B cell (primary cell): ENCODE data around the gene HOXA3. TPM values are rescaled to one million over a fixed set of nuclear protein-coding genes. Genes with fewer than 3 reads are reported as not detected.

Experiments used
- ATAC-seq: fragments of 200-7000 bp; cut with Tn5 transposase; one replicate; pipeline ENCODE4 v1.10.0; 2021; ENCODE audit warnings: low read depth, mild to moderate bottlenecking, moderate number of reproducible peaks, moderate library complexity
- CTCF ChIA-PET: fragments of 350-600 bp; sonication (Branson Sonifier 250); formaldehyde crosslinking; loops from one replicate; lab custom pipeline; 2021; ENCODE audit warnings: antibody characterized with exemption, inconsistent platforms; lab: Charles Lee
- POLR2A ChIA-PET: fragments of 350-600 bp; sonication (Branson Sonifier 250); formaldehyde crosslinking; loops from one replicate; lab custom pipeline; 2021; ENCODE audit warnings: antibody characterized with exemption; lab: Charles Lee
- DNase-seq: peaks from one replicate; pipeline ENCODE4 v3.0.0; 2013
- H2AFZ ChIP-seq: 2 replicates; pipeline ENCODE4 v1.6.1; 2012; ENCODE audit warnings: mild to moderate bottlenecking, low read depth, low read length; ENCODE audit not compliant: insufficient read depth, poor library complexity, severe bottlenecking
- H3K27ac ChIP-seq, 2 donors: 1 replicate in 1 of 2; 2 replicates in 1 of 2; pipeline ENCODE4 v1.5.1; 2012 to 2013; ENCODE audit warnings: low read length in 2 of 2, mild to moderate bottlenecking in 2 of 2, moderate library complexity in 1 of 2
- H3K27me3 ChIP-seq, 4 experiments: fragments of 200-600 bp in 1 of 4; sonication (generic) in 1 of 4; replicated peaks in 1 of 4; 1 replicate in 2 of 4; 2 replicates in 2 of 4; pipeline versions ENCODE4 v1.6.1 to v1.7.0; 2013 to 2016; ENCODE audit warnings: low read length in 3 of 4, mild to moderate bottlenecking in 2 of 4, mixed read lengths in 1 of 4, moderate library complexity in 1 of 4; ENCODE audit not compliant: insufficient read depth in 4 of 4, control insufficient read depth in 3 of 4; ENCODE audit errors: control extremely low read depth in 1 of 4
- H3K36me3 ChIP-seq, 2 experiments: replicated peaks in 1 of 2; 1 replicate in 1 of 2; 2 replicates in 1 of 2; pipeline versions ENCODE4 v1.6.1 to v1.7.1; 2013; ENCODE audit warnings: low read length in 1 of 2; ENCODE audit not compliant: insufficient read depth in 2 of 2, control insufficient read depth in 1 of 2; ENCODE audit errors: control extremely low read depth in 1 of 2, extremely low read depth in 1 of 2
- H3K4me1 ChIP-seq, 2 donors: fragments of 200-600 bp in 1 of 2; sonication (generic) in 1 of 2; 1 replicate in 1 of 2; 2 replicates in 1 of 2; pipeline versions ENCODE4 v1.5.1 to v1.6.1; 2013 to 2017; ENCODE audit warnings: low read length in 2 of 2; ENCODE audit not compliant: control insufficient read depth in 2 of 2, insufficient read depth in 2 of 2
- H3K4me2 ChIP-seq: replicated peaks from 2 replicates; pipeline ENCODE3; 2012; ENCODE audit warnings: mild to moderate bottlenecking, low read depth, low read length; ENCODE audit not compliant: poor library complexity, severe bottlenecking
- H3K4me3 ChIP-seq, 5 experiments: fragments of 200-600 bp in 1 of 5; sonication (generic) in 1 of 5; 1 replicate in 3 of 5; 2 replicates in 2 of 5; pipeline versions ENCODE4 v1.5.1 to v1.7.0; 2011 to 2016; ENCODE audit warnings: low read length in 4 of 5, mild to moderate bottlenecking in 4 of 5, low read depth in 2 of 5, control low read depth in 1 of 5, moderate library complexity in 1 of 5; ENCODE audit not compliant: insufficient read depth in 1 of 5; ENCODE audit errors: control extremely low read depth in 1 of 5, extremely low read depth in 1 of 5
- H3K79me2 ChIP-seq: fragments of 200-600 bp; sonication (generic); one replicate; pipeline ENCODE4 v1.6.0; 2016; ENCODE audit warnings: low read length; ENCODE audit not compliant: control insufficient read depth, insufficient read depth
- H3K9ac ChIP-seq: fragments of 200-600 bp; sonication (generic); 2 replicates; pipeline ENCODE4 v1.6.1; 2017; ENCODE audit warnings: mild to moderate bottlenecking, low read length, moderate library complexity
- H3K9me3 ChIP-seq, 3 donors: one replicate each; pipeline versions ENCODE4 v1.6.1 to v1.7.1; 2013; ENCODE audit warnings: low read length in 2 of 3; ENCODE audit not compliant: control insufficient read depth in 2 of 3, insufficient read depth in 1 of 3; ENCODE audit errors: control extremely low read depth in 1 of 3
- H4K20me1 ChIP-seq: 2 replicates; pipeline ENCODE4 v1.6.0; 2012; ENCODE audit warnings: mild to moderate bottlenecking, low read length; ENCODE audit not compliant: insufficient read depth, control insufficient read depth, poor library complexity, severe bottlenecking
- H3K27ac Mint-ChIP-seq: one replicate; pipeline ENCODE4 v1.8.0; 2021; ENCODE audit warnings: mixed read lengths
- H3K27me3 Mint-ChIP-seq: one replicate; pipeline ENCODE4 v1.8.0; 2021; ENCODE audit warnings: mixed read lengths
- H3K4me1 Mint-ChIP-seq: one replicate; pipeline ENCODE4 v1.8.0; 2021; ENCODE audit warnings: mixed read lengths
- H3K4me3 Mint-ChIP-seq: one replicate; pipeline ENCODE4 v1.8.0; 2021; ENCODE audit warnings: mixed read lengths
- H3K9me3 Mint-ChIP-seq: one replicate; pipeline ENCODE4 v1.8.0; 2022; ENCODE audit warnings: mixed read lengths; ENCODE audit not compliant: insufficient read depth
- CTCF ChIP-seq: fragments of 200-600 bp; IDR thresholded peaks from one replicate; pipeline ENCODE4 v1.8.0; 2022; ENCODE audit warnings: antibody characterized with exemption, mild to moderate bottlenecking
- EZH2 ChIP-seq: IDR thresholded peaks from 2 replicates; pipeline ENCODE4 v1.6.1; 2012; ENCODE audit warnings: borderline replicate concordance, low read depth, mild to moderate bottlenecking, moderate library complexity, low read length; ENCODE audit not compliant: insufficient read depth, poor library complexity, severe bottlenecking
- WGBS: methylation state at CpG from one replicate; pipeline ENCODE4 v1.1.5; 2013; ENCODE audit warnings: missing lambda C conversion rate; ENCODE audit not compliant: insufficient coverage; 5-methylcytosine and 5-hydroxymethylcytosine counted together
- intact Hi-C: fragments of 100-400 bp; cut with micrococcal nuclease; formaldehyde crosslinking; loops from one replicate; pipeline ENCODE4 v1.10.0; 2022
- polyA plus RNA-seq: library from polyadenylated mRNA; depleted of rRNA; stranded (reverse); fragments of >200 nt; gene quantifications from 2 replicates; pipeline ENCODE4 v1.2.3, GENCODE V29; 2012
- total RNA-seq, 2 donors: library from RNA; stranded (reverse); fragments of 120-200 nt in 1 of 2; gene quantifications; 1 replicate in 1 of 2; 2 replicates in 1 of 2; pipeline versions ENCODE4 v1.2.3 to v1.2.4, GENCODE V29; 2013 to 2022

The HOXA3 gene
- total and polyA plus RNA-seq, 2 donors (not counting 1 experiment from before 2014, with no cell fraction given) = 0.07 TPM; not detected in 1

- TF ChIP-seq EZH2 = no peak
- TF ChIP-seq CTCF = no peak
- no peaks in the 10 kb centered on the region for H3K79me2 ChIP-seq
- H3K4me2 ChIP-seq = peak overlapping the region; percentile 75
- H3K9ac ChIP-seq = peak overlapping the region; percentile 36
- 18% methylated on average over 42 of the region's 42 CpGs for WGBS
- H3K27ac ChIP-seq = no peak overlapping the region
- H2AFZ ChIP-seq = no peak overlapping the region
- Mint-ChIP-seq H3K27me3 (peaks cover 86% of the 10 kb centered on the region), H3K9me3 (no peaks in the 10 kb centered on the region), H3K4me1 (peaks cover 31% of the 10 kb centered on the region), H3K27ac (peak overlapping the region; percentile 37), H3K4me3 (peak overlapping the region; percentile 61)
- CTCF ChIA-PET = interaction anchor here (0.7 to 1.3 kb wide), 8 partner anchors 9 to 728 kb away, joined by 3 to 5 read pairs (median 3); no protein-coding TSS in a partner anchor
- POLR2A ChIA-PET = interaction anchor here (0.5 to 0.7 kb wide), 3 partner anchors 17 to 77 kb away, joined by 3 to 4 read pairs (median 4); no protein-coding TSS in a partner anchor
- ATAC-seq (no peak), DNase-seq (peak; percentile 37)
- H3K36me3 ChIP-seq = no peaks in the 10 kb centered on the region
- peaks cover 39 to 65% of the 10 kb centered on the region in 2 donors for H3K4me1 ChIP-seq
- H4K20me1 ChIP-seq = no peaks in the 10 kb centered on the region
- H3K9me3 ChIP-seq = peaks cover 2 to 58% (median 6%) of the 10 kb centered on the region in 3 donors
- peaks cover 3 to 91% (median 79%) of the 10 kb centered on the region in 4 experiments for H3K27me3 ChIP-seq
- intact Hi-C loops = loop anchor here (10.0 kb wide), 1 partner anchor 413 kb away; no protein-coding TSS in a partner anchor
- H3K4me3 ChIP-seq = peak overlapping the region in 1 of 5 experiments; percentile 45
Observed at GRCh38 chr7:27191833-27192545, 39.6 kb upstream of the HOXA3 start.
